ENCODE data around the gene AFF1. TPM values are rescaled to one million over a fixed set of nuclear protein-coding genes. Genes with fewer than 3 reads are reported as not detected.

The AFF1 gene
- total RNA-seq, 4 donors from 2014 or later = 90.1 to 132 (median 101) TPM

GRCh38 chr4:87051121-87051713 lies 116.4 kb downstream of the AFF1 start:
- no peak for TF ChIP-seq CTCF (IDR thresholded peaks at IDR 0.05; ENCODE audit: low read depth)

GRCh38 chr4:87052615-87053014 lies 117.8 kb downstream of the AFF1 start:
- TF ChIP-seq CTCF (IDR thresholded peaks at IDR 0.05; ENCODE audit: low read depth) = no peak

GRCh38 chr4:87053176-87053658 lies 118.4 kb downstream of the AFF1 start:
- no peak for TF ChIP-seq CTCF (IDR thresholded peaks at IDR 0.05; ENCODE audit: low read depth)

GRCh38 chr4:87053802-87054767 lies 119.3 kb downstream of the AFF1 start:
- TF ChIP-seq CTCF (IDR thresholded peaks at IDR 0.05; ENCODE audit: low read depth) = no peak

- TF ChIP-seq CTCF (IDR thresholded peaks at IDR 0.05; ENCODE audit: low read depth) = no peak
These were observed 120.1 kb downstream of the AFF1 start for GRCh38 chr4:87054900-87055299.

- TF ChIP-seq CTCF (IDR thresholded peaks at IDR 0.05; ENCODE audit: low read depth) = no peak
These were observed 120.5 kb downstream of the AFF1 start for GRCh38 chr4:87055311-87055710.

- no peak for TF ChIP-seq CTCF (IDR thresholded peaks at IDR 0.05; ENCODE audit: low read depth)
These were observed 122.1 kb downstream of the AFF1 start for GRCh38 chr4:87056881-87057280.
